GM19328 (cell line): Measurements from ENCODE around the gene MFRP.
A peak's percentile ranks its signal among the peaks of the same experiment; 100 is the strongest.

Experiments used
- ATAC-seq: cut with Tn5 transposase; IDR thresholded peaks from one replicate; pipeline ENCODE4 v1.9.1; 2021; ENCODE audit warnings: mild to moderate bottlenecking, moderate library complexity; ENCODE audit not compliant: unreplicated experiment

Gene MFRP

DNA sequence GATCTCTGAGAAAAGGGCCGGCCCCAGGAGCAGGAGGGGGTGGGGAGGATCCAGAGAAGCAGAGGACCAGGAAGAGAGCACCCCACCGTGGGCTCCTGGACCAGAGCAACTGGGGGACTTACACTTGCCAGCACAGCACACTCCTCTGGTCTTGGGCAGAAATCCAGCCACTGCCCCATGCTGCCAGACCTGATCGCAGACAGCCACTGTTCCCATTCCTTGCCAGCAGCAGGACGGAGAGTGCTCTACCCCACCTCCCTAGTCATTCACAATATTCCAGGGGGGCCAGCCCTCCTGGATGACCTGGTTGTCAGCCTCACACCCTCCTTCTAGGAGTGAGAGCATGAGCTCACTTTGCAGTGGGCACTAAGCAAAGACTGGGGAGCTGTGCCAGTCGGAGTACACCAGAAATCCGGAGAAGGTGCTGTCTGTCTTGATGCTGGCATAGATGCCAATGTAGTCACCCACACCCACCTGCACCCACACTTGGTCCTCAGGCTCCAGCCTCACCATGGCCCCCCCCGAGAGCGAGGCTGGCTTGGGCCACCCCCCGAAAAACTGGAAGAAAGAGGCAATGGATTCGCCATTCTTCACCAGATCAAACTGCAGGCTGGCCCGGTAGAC, 7.4 kb downstream of the MFRP start:
- ATAC-seq: no peak

GRCh38 chr11:119338318-119338890, 8.1 kb downstream of the MFRP start:
- no peak for ATAC-seq

GRCh38 chr11:119337581-119338317, 8.8 kb downstream of the MFRP start:
- ATAC-seq: no peak

DNA sequence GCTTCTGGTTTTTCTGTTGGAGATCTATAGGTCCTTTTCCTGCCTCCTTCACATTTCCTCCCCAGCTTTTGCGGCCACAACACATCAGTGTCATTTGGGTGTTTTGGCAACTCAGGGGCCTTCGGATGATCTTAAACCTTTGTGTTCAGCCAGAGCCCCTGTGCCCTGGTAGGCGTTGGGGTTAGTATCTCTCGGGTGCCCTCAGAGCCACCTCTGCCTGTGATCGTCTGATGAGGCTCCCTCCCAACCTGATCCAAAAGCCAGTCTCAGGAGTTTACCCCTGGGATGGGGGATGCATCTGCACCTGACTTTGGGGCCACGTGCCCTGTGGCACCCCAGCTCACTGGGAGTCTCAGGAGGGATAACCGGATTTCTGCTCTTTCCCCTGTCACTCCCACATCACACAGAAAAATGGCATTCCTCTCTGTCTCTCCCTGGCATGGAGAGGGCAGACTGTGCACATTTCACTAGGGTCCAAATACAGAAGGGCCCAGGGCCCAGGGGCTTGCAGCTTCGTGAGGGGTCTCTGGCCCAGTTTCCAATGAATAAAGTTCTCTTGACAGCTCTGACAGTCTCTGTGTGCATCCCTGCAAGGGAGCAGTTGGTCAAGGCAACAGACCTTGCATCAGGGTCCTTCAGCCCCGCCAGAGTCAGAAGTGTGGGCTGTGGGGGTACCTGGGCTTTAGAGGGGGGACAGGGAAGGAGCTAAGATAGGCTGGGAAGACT, 9.6 kb downstream of the MFRP start:
- no peak for ATAC-seq

- no peak for ATAC-seq
Observed at GRCh38 chr11:119335655-119336543, 10.6 kb downstream of the MFRP start.

DNA sequence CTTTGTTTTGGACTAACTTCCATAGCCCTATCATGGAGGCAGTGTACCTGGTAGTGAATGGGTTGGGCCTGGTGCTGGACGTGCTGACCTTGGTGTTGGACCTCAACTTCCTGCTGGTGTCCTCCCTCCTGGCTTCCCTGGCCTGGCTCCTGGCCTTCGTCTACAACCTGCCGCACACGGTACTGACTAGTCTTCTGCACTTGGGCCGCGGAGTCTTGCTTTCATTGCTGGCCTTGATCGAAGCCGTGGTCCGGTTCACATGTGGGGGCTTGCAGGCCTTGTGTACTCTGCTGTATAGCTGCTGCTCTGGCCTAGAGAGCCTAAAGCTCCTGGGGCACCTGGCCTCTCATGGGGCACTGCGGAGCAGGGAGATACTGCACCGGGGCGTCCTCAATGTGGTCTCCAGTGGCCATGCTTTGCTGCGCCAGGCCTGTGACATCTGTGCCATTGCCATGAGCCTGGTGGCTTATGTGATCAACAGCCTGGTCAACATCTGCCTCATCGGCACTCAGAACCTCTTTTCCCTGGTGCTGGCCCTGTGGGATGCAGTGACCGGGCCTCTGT, 11.3 kb downstream of the MFRP start:
- no peak for ATAC-seq

DNA sequence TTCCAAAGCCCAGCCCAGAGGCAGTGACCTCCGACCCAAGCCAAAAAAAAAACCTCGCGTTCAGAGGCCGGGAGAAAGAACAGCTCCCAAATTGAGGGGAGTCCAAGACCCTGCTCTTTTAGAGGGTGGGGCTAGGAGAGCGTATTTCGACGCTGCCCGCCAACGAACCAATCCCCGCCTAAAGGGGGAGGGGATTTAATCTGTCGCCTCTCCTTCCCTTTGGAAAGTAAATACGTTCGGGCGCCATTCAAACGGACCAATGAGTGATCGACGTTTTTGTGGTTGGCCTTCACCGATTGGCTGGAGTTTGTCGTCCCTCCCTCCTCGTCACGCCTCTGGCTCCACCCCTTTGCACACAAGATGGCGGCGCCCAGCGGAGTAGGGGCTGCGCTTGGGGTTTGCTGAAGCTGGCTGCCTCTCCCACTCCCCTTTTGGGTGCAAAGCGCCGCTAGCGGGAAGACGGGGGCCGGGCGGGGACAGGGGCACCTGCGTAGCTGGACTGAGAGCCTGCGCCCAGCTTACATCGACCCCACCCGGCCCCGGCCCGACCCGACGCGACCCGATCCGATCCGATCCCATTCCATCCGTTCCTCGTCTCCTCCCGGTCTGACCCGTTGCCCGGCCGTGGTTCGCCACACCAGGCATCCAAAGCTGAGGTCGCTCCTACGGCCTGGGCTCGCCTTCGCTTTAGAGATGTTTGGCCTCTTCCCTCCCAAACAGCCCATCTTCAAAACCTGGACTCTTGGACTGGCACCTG, 12.2 kb downstream of the MFRP start, which contains the start of gene RNF26:
Gene RNF26 (plus strand): TSS at position 354 of the 757 bp plus-strand sequence. CDS start 596 bp downstream, outside the sequence.
- peak; percentile 91 for ATAC-seq

DNA sequence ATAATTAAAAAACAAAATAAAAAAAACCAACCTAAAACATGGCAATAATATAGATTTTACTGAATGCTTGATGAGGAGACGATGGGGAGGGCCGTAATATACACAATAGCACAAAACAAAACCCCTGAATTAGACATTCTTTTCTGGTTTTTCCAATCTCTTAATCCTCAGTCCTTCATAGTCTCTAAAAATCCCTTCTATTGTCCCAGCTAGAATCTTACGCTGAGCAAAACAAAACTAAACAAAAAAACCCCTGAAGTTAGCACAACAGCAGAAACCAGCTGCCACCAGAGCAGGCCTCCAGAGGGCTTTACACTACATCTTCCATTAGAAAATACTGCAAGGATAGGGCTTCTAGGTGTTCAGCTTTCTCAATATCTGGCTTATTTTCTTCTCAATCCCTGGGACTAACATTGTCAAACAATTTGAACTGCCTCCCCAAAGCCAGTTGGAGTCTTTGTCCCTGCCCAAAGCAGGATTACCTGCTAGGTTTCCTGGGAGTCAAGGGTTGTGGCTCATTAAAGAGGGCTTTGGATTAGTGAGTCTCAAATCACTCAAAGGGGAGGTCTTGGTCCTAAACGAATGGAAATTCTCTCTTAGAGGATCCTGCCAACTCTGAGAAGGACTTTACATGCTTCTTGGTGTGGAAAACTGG, 14.3 kb downstream of the MFRP start:
- no peak for ATAC-seq

GRCh38 chr11:119330237-119330636, 16.3 kb downstream of the MFRP start:
- ATAC-seq: no peak

DNA sequence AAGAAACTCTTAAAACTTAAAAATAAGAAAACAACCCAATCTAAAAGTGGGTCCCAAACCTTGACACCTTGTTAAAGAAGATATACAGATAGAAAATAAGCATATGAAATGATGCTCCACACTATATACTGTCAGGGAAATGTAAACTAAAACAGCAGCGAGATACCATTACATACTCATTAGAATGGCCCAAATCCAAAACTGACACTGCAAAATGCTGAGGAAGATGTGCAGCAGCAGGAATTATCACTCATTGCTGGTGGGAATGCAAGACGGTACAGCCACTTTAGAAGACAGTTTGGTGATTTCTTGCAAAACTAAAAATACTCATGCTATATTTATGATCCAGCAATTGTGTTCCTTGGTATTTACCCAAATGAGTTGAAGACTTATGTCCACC, 17.2 kb downstream of the MFRP start:
- ATAC-seq: no peak

DNA sequence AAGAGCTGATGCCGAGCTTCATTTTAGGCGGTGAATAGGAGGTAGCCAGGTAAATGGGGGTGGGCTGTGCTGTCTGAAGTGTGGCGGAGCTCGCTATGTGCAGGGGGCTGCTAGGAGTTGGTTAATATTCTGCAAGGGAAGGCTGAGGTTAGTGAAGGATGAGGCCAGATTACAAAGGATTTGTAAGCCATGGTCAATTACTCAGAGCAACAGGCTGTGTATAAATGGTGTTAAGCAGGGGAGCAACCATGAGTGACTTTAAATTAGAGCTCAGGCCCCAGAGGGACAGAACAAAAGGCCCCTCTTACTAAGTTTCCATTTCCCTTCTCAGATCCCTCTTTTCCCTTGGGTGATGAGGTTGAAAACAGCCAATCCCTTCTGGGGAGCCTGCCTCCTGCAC, 22.3 kb downstream of the MFRP start:
- ATAC-seq: no peak

- no peak for ATAC-seq
Observed at GRCh38 chr11:119323532-119324033, 22.9 kb downstream of the MFRP start.

DNA sequence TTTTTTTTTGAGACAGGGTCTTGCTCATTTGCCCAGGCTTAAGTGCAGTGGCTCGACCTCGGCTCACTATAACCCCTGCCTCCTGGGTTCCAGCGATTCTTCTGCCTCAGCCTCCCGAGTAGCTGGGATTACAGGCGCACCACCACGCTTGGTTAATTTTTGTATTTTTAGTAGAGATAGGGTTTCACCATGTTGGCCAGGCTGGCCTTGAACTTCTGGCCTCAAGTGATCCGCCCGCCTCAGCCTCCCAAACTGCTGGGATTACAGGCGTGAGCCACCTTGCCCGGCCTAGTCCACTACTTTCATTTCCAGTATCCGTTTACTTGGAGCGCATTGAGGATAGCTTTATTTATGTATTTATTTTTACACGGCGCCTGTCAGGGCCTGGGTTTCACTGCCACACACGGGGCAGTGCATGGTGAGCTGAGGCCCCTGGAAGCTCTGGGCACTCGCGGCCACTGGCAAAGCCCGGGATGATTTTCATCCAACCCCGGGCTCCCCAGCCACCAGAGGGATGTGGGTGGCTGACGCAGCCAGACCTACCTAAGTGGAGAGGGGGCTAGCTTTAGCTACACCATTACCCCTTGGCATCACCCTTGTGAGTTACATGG, 23.5 kb downstream of the MFRP start:
- no peak for ATAC-seq

GRCh38 chr11:119322360-119322739, 24.2 kb downstream of the MFRP start:
- ATAC-seq: no peak

GRCh38 chr11:119320776-119321524, 25.6 kb downstream of the MFRP start:
- ATAC-seq: no peak

DNA sequence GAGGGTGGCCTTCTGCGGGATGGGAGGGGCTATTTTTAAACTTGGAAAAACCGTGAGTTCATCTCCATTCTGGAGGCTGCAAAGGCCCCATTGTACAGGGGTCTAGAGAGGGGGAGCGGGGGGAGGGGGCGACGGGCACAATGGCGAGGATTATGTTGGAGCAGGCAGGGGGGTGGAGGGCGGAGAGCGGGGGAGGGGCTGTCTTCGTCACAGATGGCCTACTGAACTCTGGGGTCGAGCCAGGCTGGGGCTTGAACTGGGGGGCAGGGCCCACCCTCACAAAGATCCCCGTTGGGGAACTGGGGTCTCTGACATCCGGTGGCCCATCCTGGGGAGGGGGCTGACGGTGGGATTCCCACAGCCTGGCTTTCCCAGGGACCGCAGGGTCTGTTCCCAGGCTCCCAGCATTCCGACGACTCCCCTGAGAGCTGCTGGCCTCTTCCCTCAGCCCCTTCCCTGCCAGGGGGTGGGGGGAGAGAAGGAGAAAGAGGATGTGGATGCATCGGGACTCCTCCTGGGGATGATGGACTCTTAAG, 26.2 kb downstream of the MFRP start:
- ATAC-seq: no peak

GRCh38 chr11:119319700-119320239, 26.7 kb downstream of the MFRP start:
- no peak for ATAC-seq
